Measurements from ENCODE around the gene SEZ6L2. TPM values are rescaled to one million over a fixed set of nuclear protein-coding genes. Genes with fewer than 3 reads are reported as not detected.

Gene SEZ6L2
- total and polyA plus RNA-seq, 2 of the 13 experiments (the other 11 are each of a cell fraction or from before 2014, with no cell fraction given) = 14.9 to 16.9 TPM

- H3K4me3 ChIP-seq (replicated peaks in 1 of 3; ENCODE audit: insufficient read depth in 1 of 3, low read depth in 2 of 3, low read length in 3 of 3) = no peak overlapping the region
- peaks cover 6 to 13% of the 10 kb centered on the region in 2 experiments; a peak in 4 of 5 replicates for H3K36me3 ChIP-seq (replicated peaks in 1 of 2; ENCODE audit: control insufficient read depth in 1 of 2, insufficient read depth in 2 of 2, low read length in 2 of 2)
- ATAC-seq (no peak), FAIRE-seq (no peak), DNase-seq (ENCODE audit: low spot score) (no peak)
- H3K9ac ChIP-seq (ENCODE audit: insufficient read depth, low read depth, low read length) = no peak overlapping the region
- H3K9me3 ChIP-seq (ENCODE audit: low read length) = no peaks in the 10 kb centered on the region
- CTCF ChIA-PET (ENCODE audit: low intra/inter-chr PET ratio, low total read pairs) = no interaction called here
- H3K27ac ChIP-seq (ENCODE audit: extremely low read length, insufficient read depth, low read length) = no peak overlapping the region
- in situ Hi-C loops (cut with HindIII; ENCODE audit: extremely low pct_ligation_motif_present, low pct_unique_long_range_greater_than_20kb) = no loop called here
- H4K20me1 ChIP-seq (ENCODE audit: insufficient read depth, low read length) = no peaks in the 10 kb centered on the region; the same call in 1 of the 2 replicates
- peaks cover 9% of the 10 kb centered on the region for H3K79me2 ChIP-seq (ENCODE audit: insufficient read depth, low read length)
- intact Hi-C loops (cut with micrococcal nuclease; ENCODE audit: unreplicated experiment) = no loop called here
- H2AFZ ChIP-seq (ENCODE audit: low read length) = no peak overlapping the region
- TF ChIP-seq POLR2G (IDR thresholded peaks at IDR 0.05; ENCODE audit: low read depth, low read length) = peak; percentile 32; the same call in 1 of the 2 replicates
- 0 out of 2 replicates have a peak, but pooled peaks have one; percentile 10 for TF ChIP-seq POLR2AphosphoS5 (IDR thresholded peaks at IDR 0.05; ENCODE audit: low read depth, low read length)
- no peak for TF ChIP-seq ZFP91 (CRISPR knock-in tag; IDR thresholded peaks at IDR 0.05; ENCODE audit: borderline replicate concordance)
- no peak for TF ChIP-seq SP5 (CRISPR knock-in tag; IDR thresholded peaks at IDR 0.05; ENCODE audit: borderline replicate concordance, low read depth)
- TF ChIP-seq ZNF572 (CRISPR knock-in tag; IDR thresholded peaks at IDR 0.05) = no peak
- H3K4me2 ChIP-seq (ENCODE audit: low read depth, low read length) = no peak overlapping the region
- POLR2A ChIA-PET = interaction anchor here (0.7 to 2.9 kb wide), 6 partner anchors 9 to 49 kb away, joined by 3 to 6 read pairs (median 6); partner anchors contain the start of genes ASPHD1, PAGR1 and SEZ6L2
- WGBS (ENCODE audit: low lambda C conversion rate) = 81% methylated on average over 7 of the region's 7 CpGs
- no peaks in the 10 kb centered on the region for H3K27me3 ChIP-seq (ENCODE audit: control insufficient read depth in 1 of 2, insufficient read depth in 2 of 2, low read length in 2 of 2)
- peaks cover 16% of the 10 kb centered on the region for H3K4me1 ChIP-seq (ENCODE audit: insufficient read depth, low read length)
- no TSS peak for BruUV-seq (replicated peaks)
Measured at GRCh38 chr16:29857133-29857760, 42.1 kb downstream of the SEZ6L2 start.

Measured in HepG2 (cell line).